Nephron (organoid): Measurements from ENCODE around the gene OLA1.
A peak's percentile ranks its signal among the peaks of the same experiment; 100 is the strongest.

Source experiments
- H3K27ac Mint-ChIP-seq, 3 experiments: 2 replicates each; pipeline ENCODE4 v1.8.0; 2020; ENCODE audit warnings: mixed read lengths in 3 of 3, mild to moderate bottlenecking in 2 of 3, moderate library complexity in 1 of 3
- H3K27me3 Mint-ChIP-seq: 2 replicates; pipeline ENCODE4 v1.8.0; 2021; ENCODE audit warnings: low read depth, mild to moderate bottlenecking, moderate library complexity, mixed read lengths
- H3K36me3 Mint-ChIP-seq: 2 replicates; pipeline ENCODE4 v1.8.0; 2020; ENCODE audit warnings: low read depth, mixed read lengths
- H3K4me1 Mint-ChIP-seq: 2 replicates; pipeline ENCODE4 v1.8.0; 2020; ENCODE audit warnings: mixed read lengths
- H3K4me3 Mint-ChIP-seq, 3 experiments: 2 replicates each; pipeline ENCODE4 v1.8.0; 2020; ENCODE audit warnings: mild to moderate bottlenecking in 3 of 3, mixed read lengths in 3 of 3, moderate library complexity in 2 of 3
- H3K9me3 Mint-ChIP-seq: 2 replicates; pipeline ENCODE4 v1.8.0; 2020; ENCODE audit warnings: mixed read lengths
- CTCF ChIP-seq, 3 experiments: fragments of 200-600 bp; sonication (generic); IDR thresholded peaks; one replicate each; pipeline ENCODE4 v1.5.0; 2021; ENCODE audit warnings: antibody characterized with exemption in 3 of 3; ENCODE audit not compliant: unreplicated experiment in 3 of 3

OLA1 gene

GRCh38 chr2:174083843-174084458 lies 164.4 kb downstream of the OLA1 start:
- Mint-ChIP-seq H3K4me3 (no peak overlapping the region), H3K9me3 (peaks cover 9% of the 10 kb centered on the region), H3K4me1 (peaks cover 7% of the 10 kb centered on the region), H3K36me3 (peaks cover 27% of the 10 kb centered on the region), H3K27me3 (no peaks in the 10 kb centered on the region), H3K27ac (no peak overlapping the region)
- no peak for TF ChIP-seq CTCF (IDR thresholded peaks at IDR 0.05; ENCODE audit: unreplicated experiment in 3 of 3)

GRCh38 chr2:174080672-174081121 lies 167.6 kb downstream of the OLA1 start:
- Mint-ChIP-seq H3K4me3 (no peak overlapping the region), H3K27me3 (no peaks in the 10 kb centered on the region), H3K27ac (no peak overlapping the region)

GRCh38 chr2:174078275-174078674 lies 170.1 kb downstream of the OLA1 start:
- peaks cover 12% of the 10 kb centered on the region for H3K36me3 Mint-ChIP-seq

More at GRCh38 chr2:174080672-174081121, 167.6 kb downstream of the OLA1 start:
- Mint-ChIP-seq H3K36me3 (peaks cover 4% of the 10 kb centered on the region), H3K9me3 (no peaks in the 10 kb centered on the region), H3K4me1 (peaks cover 2% of the 10 kb centered on the region)
- no peak for TF ChIP-seq CTCF (IDR thresholded peaks at IDR 0.05; ENCODE audit: unreplicated experiment in 3 of 3)

GRCh38 chr2:174076975-174077374 lies 171.4 kb downstream of the OLA1 start:
- Mint-ChIP-seq H3K4me3 (no peak overlapping the region), H3K27ac (no peak overlapping the region)

More at GRCh38 chr2:174078275-174078674, 170.1 kb downstream of the OLA1 start:
- Mint-ChIP-seq H3K4me1 (no peaks in the 10 kb centered on the region), H3K9me3 (no peaks in the 10 kb centered on the region), H3K27ac (no peak overlapping the region), H3K27me3 (no peaks in the 10 kb centered on the region), H3K4me3 (no peak overlapping the region)
- TF ChIP-seq CTCF (IDR thresholded peaks at IDR 0.05; ENCODE audit: unreplicated experiment in 3 of 3), result peak; percentile 42 to 53 (median 44)

GRCh38 chr2:174076040-174076439 lies 172.3 kb downstream of the OLA1 start:
- TF ChIP-seq CTCF (IDR thresholded peaks at IDR 0.05; ENCODE audit: unreplicated experiment in 3 of 3), result no peak

More at GRCh38 chr2:174076975-174077374, 171.4 kb downstream of the OLA1 start:
- Mint-ChIP-seq H3K27me3 (no peaks in the 10 kb centered on the region), H3K36me3 (peaks cover 12% of the 10 kb centered on the region), H3K9me3 (no peaks in the 10 kb centered on the region), H3K4me1 (no peaks in the 10 kb centered on the region)
- TF ChIP-seq CTCF (IDR thresholded peaks at IDR 0.05; ENCODE audit: unreplicated experiment in 3 of 3), result no peak

GRCh38 chr2:174074831-174075230 lies 173.5 kb downstream of the OLA1 start:
- no peak for TF ChIP-seq CTCF (IDR thresholded peaks at IDR 0.05; ENCODE audit: unreplicated experiment in 3 of 3)
- no peaks in the 10 kb centered on the region for H3K27me3 Mint-ChIP-seq
- H3K9me3 Mint-ChIP-seq, result no peaks in the 10 kb centered on the region

More at GRCh38 chr2:174076040-174076439, 172.3 kb downstream of the OLA1 start:
- H3K27me3 Mint-ChIP-seq, result no peaks in the 10 kb centered on the region
- peaks cover 10% of the 10 kb centered on the region for H3K36me3 Mint-ChIP-seq
- H3K4me1 Mint-ChIP-seq, result no peaks in the 10 kb centered on the region
- H3K27ac Mint-ChIP-seq, result no peak overlapping the region
- no peaks in the 10 kb centered on the region for H3K9me3 Mint-ChIP-seq
- H3K4me3 Mint-ChIP-seq, result no peak overlapping the region

More at GRCh38 chr2:174074831-174075230, 173.5 kb downstream of the OLA1 start:
- Mint-ChIP-seq H3K4me3 (no peak overlapping the region), H3K36me3 (peaks cover 8% of the 10 kb centered on the region), H3K4me1 (no peaks in the 10 kb centered on the region), H3K27ac (no peak overlapping the region)
